ENCODE results near the gene SMG5.
"Not testable (repeated sequence)": the region's sequence is repeated elsewhere in the genome, so short reads cannot be mapped to it uniquely, and the experiment has no call there.

SMG5 gene

DNA sequence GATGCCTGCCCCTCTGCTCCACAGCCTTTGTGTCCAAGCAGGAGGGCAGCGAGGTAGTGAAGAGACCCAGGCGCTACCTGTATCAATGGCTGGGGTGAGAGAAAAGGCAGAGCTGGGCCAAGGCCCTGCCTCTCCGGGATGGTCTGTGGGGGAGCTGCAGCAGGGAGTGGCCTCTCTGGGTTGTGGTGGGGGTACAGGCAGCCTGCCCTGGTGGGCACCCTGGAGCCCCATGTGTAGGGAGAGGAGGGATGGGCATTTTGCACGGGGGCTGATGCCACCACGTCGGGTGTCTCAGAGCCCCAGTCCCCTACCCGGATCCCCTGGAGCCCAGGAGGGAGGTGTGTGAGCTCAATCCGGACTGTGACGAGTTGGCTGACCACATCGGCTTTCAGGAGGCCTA lies 39.9 kb downstream of the SMG5 start:
- DNase-seq (ENCODE audit: low spot score), result no peak

DNA sequence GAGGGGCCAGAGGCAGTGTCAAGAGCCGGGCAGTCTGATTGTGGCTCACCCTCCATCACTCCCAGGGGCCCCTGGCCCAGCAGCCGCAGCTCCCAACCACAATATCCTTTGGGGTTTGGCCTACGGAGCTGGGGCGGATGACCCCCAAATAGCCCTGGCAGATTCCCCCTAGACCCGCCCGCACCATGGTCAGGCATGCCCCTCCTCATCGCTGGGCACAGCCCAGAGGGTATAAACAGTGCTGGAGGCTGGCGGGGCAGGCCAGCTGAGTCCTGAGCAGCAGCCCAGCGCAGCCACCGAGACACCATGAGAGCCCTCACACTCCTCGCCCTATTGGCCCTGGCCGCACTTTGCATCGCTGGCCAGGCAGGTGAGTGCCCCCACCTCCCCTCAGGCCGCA lies 40.7 kb downstream of the SMG5 start, which contains the start of gene BGLAP:
Gene BGLAP, plus strand, starts transcription at position 259 of the 400 bp plus-strand sequence. Its CDS starts 48 bp downstream, at position 307.
- DNase-seq (ENCODE audit: low spot score), result no peak

DNA sequence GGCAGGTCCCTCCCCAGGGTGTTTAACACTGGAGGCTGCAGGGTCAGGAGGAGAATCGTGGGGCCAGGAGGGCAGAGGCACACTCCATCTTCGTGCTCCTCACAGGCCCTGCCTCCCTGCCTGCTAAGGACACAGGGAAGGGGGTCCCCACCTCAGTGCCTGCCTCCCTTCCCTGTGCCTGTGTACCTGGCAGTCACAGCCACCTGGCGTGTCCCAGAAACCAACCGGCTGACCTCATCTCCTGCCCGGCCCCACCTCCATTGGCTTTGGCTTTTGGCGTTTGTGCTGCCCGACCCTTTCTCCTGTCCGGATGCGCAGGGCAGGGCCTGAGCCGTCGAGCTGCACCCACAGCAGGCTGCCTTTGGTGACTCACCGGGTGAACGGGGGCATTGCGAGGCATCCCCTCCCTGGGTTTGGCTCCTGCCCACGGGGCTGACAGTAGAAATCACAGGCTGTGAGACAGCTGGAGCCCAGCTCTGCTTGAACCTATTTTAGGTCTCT lies 41.3 kb downstream of the SMG5 start:
- no peak for DNase-seq (ENCODE audit: low spot score)

DNA sequence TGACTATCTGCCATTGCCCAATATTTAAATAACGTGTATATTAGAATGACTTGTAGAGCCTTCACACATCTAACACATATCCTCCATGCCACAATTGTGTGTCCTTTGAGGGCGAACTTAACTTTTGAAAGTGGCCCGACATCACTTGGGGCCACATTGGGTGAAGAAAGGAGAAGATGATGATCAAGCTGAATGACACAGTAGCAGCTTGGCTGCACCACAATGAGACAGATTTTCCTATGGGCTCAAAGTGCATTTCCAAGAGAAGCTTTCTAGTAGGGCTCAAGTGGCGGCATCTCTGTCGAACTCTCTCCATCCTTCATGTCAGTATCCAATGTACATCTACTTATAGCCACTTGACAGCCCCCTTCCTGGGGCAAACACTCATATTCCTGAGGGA lies 44.4 kb downstream of the SMG5 start:
- DNase-seq (ENCODE audit: low spot score), result no peak

DNA sequence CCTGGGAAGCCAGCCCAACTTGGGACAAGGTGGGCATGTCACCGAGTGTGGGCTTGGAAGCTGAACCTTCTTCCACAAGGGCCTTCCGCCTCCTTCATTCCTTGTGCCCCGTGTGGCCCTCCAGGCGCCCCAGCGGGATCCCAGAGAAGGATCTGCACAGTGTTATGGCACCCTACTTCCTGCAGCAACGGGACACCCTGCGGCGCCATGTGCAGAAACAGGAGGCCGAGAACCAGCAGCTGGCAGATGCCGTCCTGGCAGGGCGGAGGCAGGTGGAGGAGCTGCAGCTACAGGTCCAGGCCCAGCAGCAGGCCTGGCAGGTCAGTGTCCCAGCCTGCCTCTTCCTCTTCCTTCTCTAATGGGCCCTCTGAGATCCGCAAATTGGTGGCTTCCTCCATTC lies 46.5 kb downstream of the SMG5 start:
- DNase-seq (ENCODE audit: low spot score), result no peak

DNA sequence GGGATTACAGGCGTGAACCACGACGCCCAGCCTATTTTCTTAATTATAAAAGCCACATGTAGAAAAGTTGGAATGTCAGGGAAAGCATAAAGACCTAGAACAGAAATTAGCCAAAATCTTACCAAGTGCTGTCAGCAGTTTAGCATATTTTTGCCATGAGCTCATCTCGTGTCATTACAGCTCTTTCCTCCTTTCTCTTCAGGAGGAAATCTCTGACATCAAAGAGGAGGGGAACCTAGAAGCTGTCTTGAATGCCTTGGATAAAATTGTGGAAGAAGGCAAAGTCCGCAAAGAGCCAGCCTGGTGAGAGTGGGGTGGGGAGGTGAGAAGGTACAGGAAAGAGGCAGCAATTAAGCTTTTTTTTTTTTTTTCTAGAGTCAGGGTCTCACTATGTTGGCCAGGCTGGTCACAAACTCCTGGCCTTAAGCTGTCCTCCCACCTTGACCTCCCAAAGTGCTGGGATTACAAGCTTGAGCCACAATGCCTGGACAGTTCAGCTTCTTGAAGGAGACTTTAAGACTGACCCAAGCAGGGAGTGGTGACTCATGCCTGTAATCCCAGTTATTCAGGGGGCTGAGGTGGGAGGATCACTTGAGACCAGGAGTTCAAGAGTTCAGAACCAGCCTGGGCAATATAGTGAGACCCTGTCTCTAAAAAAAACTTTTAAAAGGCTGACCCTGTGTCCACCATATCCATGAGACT lies 49.0 kb downstream of the SMG5 start:
- no peak for DNase-seq (ENCODE audit: low spot score)

DNA sequence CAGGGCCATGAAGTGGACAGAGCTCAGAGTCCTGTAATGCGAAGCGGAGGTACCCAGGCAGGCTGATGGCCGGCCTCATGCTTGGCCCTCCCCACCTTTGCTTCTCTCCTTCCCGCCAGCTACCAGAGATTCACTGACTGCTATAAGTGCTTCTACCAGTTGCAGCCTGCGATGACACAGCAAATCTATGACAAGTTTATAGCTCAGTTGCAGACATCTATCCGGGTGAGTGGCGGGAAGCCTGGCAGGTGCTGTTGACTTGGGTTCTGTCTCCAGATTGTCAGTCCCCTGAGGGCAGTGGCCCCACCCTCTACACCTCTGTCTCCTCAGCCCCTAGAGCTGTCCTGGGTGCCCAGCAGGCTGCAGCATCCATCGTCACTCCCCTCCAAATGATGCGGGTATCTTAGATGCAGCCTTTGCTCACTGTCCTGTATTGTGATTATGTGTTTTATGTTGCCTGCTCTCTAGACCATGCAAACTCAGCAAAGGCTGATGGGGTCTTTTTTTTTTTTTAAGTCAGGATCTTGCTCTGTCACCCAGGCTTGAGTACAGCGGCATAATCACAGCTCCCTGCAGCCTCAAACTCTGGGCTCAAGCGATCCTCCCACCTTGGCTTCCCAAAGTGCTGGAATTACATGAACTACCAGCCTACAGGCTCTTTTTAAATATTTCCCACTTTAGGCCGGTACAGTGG lies 50.3 kb downstream of the SMG5 start:
- no peak for DNase-seq (ENCODE audit: low spot score)

DNA sequence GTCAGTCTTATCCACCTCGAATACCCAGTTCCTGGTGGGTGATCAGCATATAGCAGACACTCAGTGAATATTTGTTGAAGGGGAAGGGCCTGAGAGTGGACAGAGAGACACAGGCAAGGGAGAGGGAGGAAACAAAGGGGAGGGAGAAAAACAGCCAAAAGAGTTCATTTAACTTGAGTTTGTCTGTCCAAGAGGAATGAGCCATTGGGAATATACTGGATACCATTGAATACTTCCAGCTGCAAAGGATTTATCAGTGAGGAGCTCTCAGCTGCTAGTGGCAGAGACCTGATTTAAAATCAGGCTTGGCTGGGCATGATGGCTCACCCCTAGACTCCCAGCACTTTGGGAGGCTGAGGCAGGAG lies 52.2 kb downstream of the SMG5 start:
- no peak for DNase-seq (ENCODE audit: low spot score)

DNA sequence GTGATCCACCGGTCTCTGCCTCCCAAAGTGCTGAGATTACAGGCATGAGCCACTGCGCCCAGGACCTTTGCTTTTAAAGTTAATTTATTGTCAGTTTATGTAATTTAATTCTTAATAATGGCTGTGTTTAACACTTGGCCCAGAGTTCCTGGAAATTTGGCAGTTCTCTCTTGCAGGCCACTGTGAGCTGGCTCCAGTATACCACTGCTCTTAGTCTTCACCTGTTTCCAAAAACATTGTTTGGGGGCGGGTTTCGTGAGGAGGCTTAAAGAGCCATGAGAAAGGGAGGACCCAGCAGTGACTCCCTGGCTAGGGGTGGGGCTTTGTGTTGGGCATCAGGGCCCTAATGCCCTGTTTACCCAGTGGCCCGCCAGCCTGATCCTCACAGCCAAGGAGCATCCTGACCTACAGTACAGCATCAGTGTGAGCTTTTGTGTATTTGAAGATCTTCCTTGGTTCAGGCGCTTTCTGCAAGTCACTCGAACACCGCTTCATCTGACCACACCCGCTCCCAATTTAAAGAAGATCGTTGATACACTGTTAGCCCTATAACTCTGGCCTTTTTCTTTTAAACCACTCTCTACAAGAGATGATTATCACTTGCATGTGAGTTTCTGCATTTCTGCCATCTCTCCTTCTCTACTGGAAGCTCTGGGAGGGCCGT lies 52.7 kb downstream of the SMG5 start:
- DNase-seq (ENCODE audit: low spot score), result no peak

DNA sequence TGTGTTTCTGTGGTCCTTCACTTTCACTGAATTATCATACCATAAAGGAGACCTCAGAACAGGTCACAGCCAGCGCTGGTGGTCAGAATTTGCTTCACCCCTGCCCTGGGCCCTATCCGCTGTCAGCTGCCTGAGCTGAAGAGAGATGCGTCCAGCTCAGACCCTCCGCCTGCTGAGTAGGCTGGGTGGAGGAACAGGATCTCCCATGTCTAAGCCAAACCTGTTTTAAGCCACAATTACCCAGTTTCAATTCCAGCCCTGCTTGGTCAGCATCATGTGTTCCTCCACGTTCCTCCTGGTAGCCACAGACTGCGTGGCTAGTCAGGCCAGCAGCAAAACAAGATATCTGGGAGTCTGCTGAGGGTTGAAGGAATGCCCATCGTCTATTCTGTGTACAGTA lies 54.1 kb downstream of the SMG5 start:
- DNase-seq (ENCODE audit: low spot score), result no peak

DNA sequence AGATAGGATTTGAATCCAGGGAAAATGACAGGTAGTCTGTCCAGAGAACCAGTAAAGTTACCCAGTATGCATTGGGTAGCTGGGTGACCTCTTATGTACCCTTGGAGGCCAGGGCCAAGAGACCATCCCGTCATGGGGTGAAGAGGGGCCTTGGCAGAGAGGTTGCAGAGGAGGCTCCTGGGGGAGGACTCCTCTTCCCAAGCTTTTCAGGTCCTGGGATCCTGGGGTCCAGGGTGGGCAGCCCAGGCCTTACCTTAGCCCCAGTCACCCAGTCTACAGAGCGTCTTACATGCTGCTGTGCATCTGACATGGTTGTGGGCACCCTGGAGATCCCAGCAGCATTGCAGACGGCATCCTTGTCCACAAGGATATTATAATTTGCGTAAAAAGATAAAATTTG lies 55.8 kb downstream of the SMG5 start:
- DNase-seq (ENCODE audit: low spot score), result no peak

DNA sequence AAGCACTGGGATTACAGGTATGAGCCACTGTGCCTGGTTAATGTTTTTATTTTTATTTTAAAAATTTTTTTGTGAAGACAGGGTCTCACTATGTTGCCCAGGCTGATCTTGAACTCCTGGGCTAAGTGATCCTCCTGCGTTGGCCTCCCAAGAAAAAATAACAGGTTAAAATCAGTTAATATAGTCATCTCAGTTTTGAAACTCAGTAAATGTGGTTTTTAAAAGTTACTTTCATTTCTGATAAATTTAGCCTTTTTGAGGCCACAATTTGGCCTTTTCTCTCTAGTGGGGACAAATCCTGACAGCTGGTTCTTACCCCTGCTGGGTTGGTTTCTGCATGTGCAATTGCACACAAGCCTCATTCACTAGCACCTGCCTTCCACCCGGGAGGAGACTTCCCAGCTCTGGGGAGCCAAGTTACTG lies 56.5 kb downstream of the SMG5 start:
- DNase-seq (ENCODE audit: low spot score), result no peak

DNA sequence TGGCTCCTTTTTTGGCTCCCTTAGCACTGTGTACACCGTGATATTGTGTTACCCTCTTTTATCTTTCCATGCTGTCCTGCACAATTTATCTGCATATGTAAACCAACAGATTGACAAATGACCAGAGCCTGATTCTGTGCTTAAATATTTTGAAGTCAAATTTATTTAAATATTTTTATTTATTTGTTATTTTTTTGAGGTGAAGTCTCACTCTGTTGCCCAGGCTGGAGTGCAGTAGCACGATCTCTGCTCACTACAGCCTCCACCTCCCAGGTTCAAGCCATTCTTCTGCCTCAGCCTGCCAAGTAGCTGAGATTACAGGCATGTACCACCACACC lies 57.0 kb downstream of the SMG5 start:
- no peak for DNase-seq (ENCODE audit: low spot score)

DNA sequence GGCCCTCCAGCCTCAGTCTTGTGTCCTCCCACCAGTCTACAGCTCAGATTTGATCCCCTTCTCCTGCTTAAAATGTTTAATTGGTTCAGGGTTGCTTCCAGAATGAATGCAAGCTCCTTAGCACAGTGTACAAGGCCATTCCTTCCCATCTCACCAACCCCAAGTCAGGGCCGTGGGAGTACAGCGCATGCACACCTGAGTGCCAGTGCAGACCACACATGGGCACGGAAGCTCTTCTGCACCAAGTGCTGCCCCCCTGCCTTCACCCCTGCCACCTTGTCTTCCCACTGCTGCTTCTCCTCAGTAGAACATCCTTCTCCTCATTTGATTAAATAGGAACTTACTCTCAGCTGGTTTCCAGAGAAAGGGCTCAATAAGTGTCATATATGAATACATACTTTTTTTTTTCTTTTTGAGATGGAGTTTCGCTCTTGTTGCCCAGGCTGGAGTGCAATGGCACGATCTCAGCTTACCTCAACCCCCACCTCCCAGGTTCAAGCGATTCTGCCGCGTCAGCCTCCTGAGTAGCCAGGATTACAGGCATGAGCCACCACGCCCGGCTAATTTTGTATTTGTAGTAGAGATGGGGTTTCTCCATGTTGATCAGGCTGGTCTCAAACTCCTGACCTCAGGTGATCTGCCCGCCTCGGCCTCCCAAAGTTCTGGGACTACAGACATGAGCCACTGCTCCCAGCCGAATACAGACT lies 60.5 kb downstream of the SMG5 start:
- no peak for DNase-seq (ENCODE audit: low spot score)

DNA sequence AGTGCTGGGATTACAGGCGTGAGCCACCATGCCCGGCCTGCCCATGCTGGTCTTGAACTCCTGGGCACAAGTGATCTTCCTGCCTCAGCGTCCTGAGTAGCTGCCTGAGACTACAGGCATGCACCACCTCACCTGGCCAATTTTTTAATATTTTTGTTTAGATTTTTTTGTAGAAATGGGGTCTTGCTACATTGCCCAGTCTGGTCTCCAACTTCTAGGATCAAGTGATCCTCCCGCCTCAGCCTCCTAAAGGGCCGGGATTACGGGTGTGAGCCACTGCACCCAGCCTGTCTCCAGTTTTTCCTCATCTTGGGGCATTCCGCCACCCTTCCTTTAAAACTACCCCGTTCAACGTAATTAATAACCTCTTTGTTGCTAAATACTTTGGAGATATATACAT lies 62.4 kb downstream of the SMG5 start:
- DNase-seq (ENCODE audit: low spot score), result no peak

DNA sequence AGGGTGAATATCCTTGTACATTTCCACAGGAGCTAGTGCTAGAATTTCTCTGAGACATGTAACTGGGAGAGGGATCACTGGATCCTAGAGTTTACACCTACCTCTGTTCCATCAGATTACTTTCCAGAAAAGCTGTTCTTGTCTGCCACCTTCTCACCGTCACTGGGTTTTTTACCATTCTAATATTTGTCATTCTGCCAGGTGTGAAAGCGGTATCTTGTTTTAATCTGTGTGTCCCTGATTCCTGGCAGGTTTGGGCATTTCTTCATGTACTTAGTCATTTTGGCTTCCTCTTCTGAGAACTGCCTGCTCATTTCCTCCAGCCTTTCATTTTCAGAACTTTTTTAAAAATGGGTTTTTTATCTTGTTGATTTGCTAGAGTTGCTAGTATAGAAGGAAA lies 64.8 kb downstream of the SMG5 start:
- no peak for DNase-seq (ENCODE audit: low spot score)

DNA sequence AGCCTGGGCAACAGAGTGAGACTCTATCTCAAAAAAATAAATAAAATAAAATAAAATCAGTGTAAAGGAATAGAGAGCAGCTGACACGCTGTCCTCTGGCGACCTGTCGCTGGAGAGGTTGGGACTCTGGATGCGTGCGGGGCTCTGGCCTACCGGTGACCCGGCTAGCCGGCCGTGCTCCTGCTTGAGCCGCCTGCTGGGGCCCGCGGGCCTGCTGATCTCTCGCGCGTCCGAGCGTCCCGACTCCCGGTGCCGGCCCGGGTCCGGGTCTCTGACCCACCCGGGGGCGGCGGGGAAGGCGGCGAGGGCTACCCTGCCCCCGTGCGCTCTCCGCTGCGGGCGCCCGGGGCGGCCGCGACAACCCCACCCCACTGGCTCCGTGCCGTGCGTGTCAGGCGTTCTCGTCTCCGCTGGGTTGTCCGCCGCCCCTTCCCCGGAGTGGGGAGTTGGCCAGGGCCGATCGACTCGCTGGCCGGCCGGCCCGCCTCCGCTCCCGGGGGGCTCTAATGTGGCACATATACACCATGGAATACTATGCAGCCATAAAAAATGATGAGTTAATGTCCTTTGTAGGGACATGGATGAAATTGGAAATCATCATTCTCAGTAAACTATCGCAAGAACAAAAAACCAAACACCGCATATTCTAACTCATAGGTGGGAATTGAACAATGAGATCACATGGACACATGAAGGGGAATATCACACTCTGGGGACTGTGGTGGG lies 66.1 kb downstream of the SMG5 start:
- DNase-seq (ENCODE audit: low spot score), result not testable (repeated sequence)

DNA sequence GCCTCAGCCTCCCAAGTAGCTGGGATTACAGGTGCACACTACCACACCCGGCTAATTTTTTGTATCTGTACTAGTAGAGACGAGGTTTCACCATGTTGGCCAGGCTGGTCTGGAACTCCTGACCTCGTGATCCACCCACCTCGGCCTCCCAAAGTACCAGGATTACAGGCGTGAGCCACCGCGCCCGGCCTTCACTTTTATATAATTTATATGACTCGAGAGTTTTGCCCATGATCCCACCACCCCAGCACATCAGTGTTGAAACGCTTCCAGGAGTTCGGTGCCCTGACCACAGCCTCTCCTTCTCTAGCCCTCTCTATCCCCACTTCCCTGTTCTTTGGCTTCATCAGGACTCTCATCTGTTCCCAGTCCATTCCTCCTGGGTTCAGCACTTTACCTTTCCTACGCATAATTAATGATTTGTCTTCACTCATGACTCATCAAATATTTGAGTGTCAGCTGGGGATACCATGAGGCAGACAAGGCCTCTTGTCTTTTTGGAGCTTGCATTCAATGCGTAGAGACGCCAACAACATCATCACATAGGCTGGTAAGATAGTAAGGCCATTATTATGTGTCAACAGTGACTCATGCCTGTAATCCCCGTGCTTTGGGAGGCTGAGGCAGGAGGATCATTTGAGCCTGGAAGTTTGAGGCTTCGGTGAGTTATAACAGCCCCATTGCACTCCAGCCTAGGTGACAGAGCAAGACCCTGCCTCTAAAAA lies 68.4 kb downstream of the SMG5 start:
- DNase-seq (ENCODE audit: low spot score), result no peak

DNA sequence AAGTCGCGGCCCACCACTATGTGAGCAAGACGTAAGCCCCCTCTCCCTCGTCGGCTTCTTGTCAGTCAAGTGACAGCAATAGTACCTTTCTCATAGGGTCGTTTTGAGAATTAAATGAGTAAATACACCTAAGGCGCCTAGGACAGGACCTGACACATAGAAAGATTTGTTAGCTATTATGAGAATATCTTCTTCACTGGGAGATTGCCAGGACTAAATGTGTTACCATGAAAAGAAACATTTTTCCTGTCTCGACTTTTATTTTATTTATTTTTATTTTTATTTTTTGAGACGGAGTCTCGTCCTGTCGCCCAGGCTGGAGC lies 69.0 kb downstream of the SMG5 start:
- DNase-seq (ENCODE audit: low spot score), result no peak

DNA sequence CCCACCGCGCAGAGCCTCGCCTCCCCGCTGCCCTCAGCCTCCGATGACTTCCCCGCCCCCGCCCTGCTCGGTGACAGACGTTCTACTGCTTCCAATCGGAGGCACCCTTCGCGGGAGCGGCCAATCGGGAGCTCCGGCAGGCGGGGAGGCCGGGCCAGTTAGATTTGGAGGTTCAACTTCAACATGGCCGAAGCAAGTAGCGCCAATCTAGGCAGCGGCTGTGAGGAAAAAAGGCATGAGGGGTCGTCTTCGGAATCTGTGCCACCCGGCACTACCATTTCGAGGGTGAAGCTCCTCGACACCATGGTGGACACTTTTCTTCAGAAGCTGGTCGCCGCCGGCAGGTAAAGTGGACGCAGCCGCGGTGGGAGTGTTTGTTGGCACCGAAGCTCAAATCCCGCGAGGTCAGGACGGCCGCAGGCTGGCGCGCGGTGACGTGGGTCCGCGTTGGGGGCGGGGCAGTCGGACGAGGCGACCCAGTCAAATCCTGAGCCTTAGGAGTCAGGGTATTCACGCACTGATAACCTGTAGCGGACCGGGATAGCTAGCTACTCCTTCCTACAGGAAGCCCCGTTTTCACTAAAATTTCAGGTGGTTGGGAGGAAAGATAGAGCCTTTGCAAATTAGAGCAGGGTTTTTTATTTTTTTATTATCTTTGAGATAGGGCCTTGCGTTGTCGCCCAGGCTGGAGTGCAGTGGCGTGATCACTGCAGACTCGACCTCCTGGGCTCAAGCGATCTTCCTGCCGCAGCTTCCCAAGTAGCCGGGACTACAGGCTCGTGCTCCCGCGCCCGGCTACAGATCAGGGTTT lies 69.6 kb downstream of the SMG5 start, which contains the start of gene PMF1:
Gene PMF1, plus strand, starts transcription at position 175 of the 811 bp plus-strand sequence. Its CDS starts 9 bp downstream, at position 184.
- DNase-seq (ENCODE audit: low spot score), result peak; percentile 98
